ENCODE measurements around the gene WDR7. TPM values are rescaled to one million over a fixed set of nuclear protein-coding genes. Genes with fewer than 3 reads are reported as not detected.

Gene WDR7
- polyA plus RNA-seq, 2 of the 4 experiments (the other 2 are of a cell fraction), result 4.2 to 7.0 TPM

GRCh38 chr18:56823986-56824565 lies 172.9 kb downstream of the WDR7 start:
- FAIRE-seq (no peak), ATAC-seq (no peak), DNase-seq (ENCODE audit: low read depth in 1 of 2, low spot score in 1 of 2) (no peak)
- Histone ChIP-seq H3K4me3 (no peak overlapping the region), H3K9me3 (no peaks in the 10 kb centered on the region), H3K4me1 (no peaks in the 10 kb centered on the region), H3K4me2 (no peak overlapping the region), H3K27ac (no peak overlapping the region)
- ChIA-PET POLR2A (no interaction called here), CTCF (interaction anchor here (1.2 kb wide), 1 partner anchor 615 kb away, joined by 3 read pairs; no protein-coding TSS in a partner anchor)
- TF ChIP-seq FOSL2 (IDR thresholded peaks at IDR 0.05) (no peak), FOSL2 (CRISPR knock-in tag; IDR thresholded peaks at IDR 0.05) (no peak), RNF2 (IDR thresholded peaks at IDR 0.05; ENCODE audit: borderline replicate concordance, low read depth) (no peak), MAZ (IDR thresholded peaks at IDR 0.05; ENCODE audit: borderline replicate concordance, low read depth, low read length) (no peak), ELK1 (IDR thresholded peaks at IDR 0.05; ENCODE audit: low read depth, low read length) (no peak), PHF8 (IDR thresholded peaks at IDR 0.05; ENCODE audit: borderline replicate concordance, low read depth) (no peak), BHLHE40 (IDR thresholded peaks at IDR 0.05; ENCODE audit: low read depth, low read length) (no peak), FOXS1 (CRISPR knock-in tag; IDR thresholded peaks at IDR 0.05) (no peak), EP300 (IDR thresholded peaks at IDR 0.05) (no peak), PBX3 (IDR thresholded peaks at IDR 0.05) (no peak), SMC3 (IDR thresholded peaks at IDR 0.05) (no peak), ZNF302 (CRISPR knock-in tag; IDR thresholded peaks at IDR 0.05) (no peak), RFX5 (IDR thresholded peaks at IDR 0.05) (no peak), ESRRA (IDR thresholded peaks at IDR 0.05; ENCODE audit: borderline replicate concordance, low read length) (no peak), RAD21 (conservative IDR thresholded peaks at IDR 0.05 in 1 of 2, IDR thresholded peaks at IDR 0.05 in 1 of 2) (no peak), POLR2A (IDR thresholded peaks at IDR 0.05; ENCODE audit: low read length) (no peak), TP53 (CRISPR knock-in tag; IDR thresholded peaks at IDR 0.05) (no peak), RARB (CRISPR knock-in tag; IDR thresholded peaks at IDR 0.05) (no peak), NR3C1 (IDR thresholded peaks at IDR 0.05) (no peak)
- 82% methylated on average over 1 of the region's 1 CpG for WGBS (ENCODE audit: missing lambda C conversion rate)

GRCh38 chr18:56825321-56825720 lies 174.2 kb downstream of the WDR7 start:
- Histone ChIP-seq H3K4me3 (no peak overlapping the region), H3K4me2 (no peak overlapping the region), H3K27ac (no peak overlapping the region), H3K9me3 (no peaks in the 10 kb centered on the region), H3K4me1 (no peaks in the 10 kb centered on the region)
- ChIA-PET POLR2A (no interaction called here), CTCF (no interaction called here)
- no peak for ATAC-seq
- no peak for DNase-seq (ENCODE audit: low read depth in 1 of 2, low spot score in 1 of 2)
- no peak for FAIRE-seq
- TF ChIP-seq JUN (IDR thresholded peaks at IDR 0.05) (no peak), ATOH8 (CRISPR knock-in tag; IDR thresholded peaks at IDR 0.05; ENCODE audit: low read depth) (no peak), ZNF302 (CRISPR knock-in tag; IDR thresholded peaks at IDR 0.05) (no peak), ZFP36 (IDR thresholded peaks at IDR 0.05; ENCODE audit: borderline replicate concordance, partially characterized antibody) (no peak), ZSCAN20 (CRISPR knock-in tag; IDR thresholded peaks at IDR 0.05) (no peak), PHF8 (IDR thresholded peaks at IDR 0.05; ENCODE audit: borderline replicate concordance, low read depth) (no peak), KDM1A (IDR thresholded peaks at IDR 0.05; ENCODE audit: low read depth) (no peak), RAD21 (conservative IDR thresholded peaks at IDR 0.05 in 1 of 2, IDR thresholded peaks at IDR 0.05 in 1 of 2) (no peak), BCL3 (IDR thresholded peaks at IDR 0.05) (no peak), SREBF2 (IDR thresholded peaks at IDR 0.05) (no peak), MAZ (IDR thresholded peaks at IDR 0.05; ENCODE audit: borderline replicate concordance, low read depth, low read length) (no peak), RNF2 (IDR thresholded peaks at IDR 0.05; ENCODE audit: borderline replicate concordance, low read depth) (no peak), HES2 (IDR thresholded peaks at IDR 0.05) (no peak), USF2 (IDR thresholded peaks at IDR 0.05) (no peak)
- WGBS (ENCODE audit: missing lambda C conversion rate), result 80% methylated on average over 1 of the region's 1 CpG

Data from A549 (cell line).